GM06990 (cell line): ENCODE measurements around the gene SH3BP5L.
A peak's percentile ranks its signal among the peaks of the same experiment; 100 is the strongest.

Experiments
- DNase-seq: peaks from one replicate; pipeline ENCODE4 v3.0.0-alpha.2; 2011; ENCODE audit not compliant: insufficient read length; ENCODE audit errors: extremely low read depth
- H3K27me3 ChIP-seq: replicated peaks from 2 replicates; pipeline ENCODE4 v1.6.0; 2011; ENCODE audit warnings: low read length; ENCODE audit not compliant: control insufficient read depth, insufficient read depth
- H3K36me3 ChIP-seq: 2 replicates; pipeline ENCODE4 v1.5.1; 2011; ENCODE audit warnings: low read length; ENCODE audit not compliant: control insufficient read depth, insufficient read depth
- H3K4me3 ChIP-seq: replicated peaks from 2 replicates; pipeline ENCODE4 v1.5.1; 2011; ENCODE audit warnings: low read depth, mild to moderate bottlenecking, control low read depth, low read length
- TF ChIP-seq, protein P1 (sequence below): IDR thresholded peaks from 2 replicates; pipeline ENCODE4 v1.5.1; 2011; ENCODE audit warnings: low read length, control low read depth, mild to moderate bottlenecking, inconsistent platforms; ENCODE audit not compliant: insufficient read depth, poor library complexity, severe bottlenecking

The SH3BP5L gene

DNA sequence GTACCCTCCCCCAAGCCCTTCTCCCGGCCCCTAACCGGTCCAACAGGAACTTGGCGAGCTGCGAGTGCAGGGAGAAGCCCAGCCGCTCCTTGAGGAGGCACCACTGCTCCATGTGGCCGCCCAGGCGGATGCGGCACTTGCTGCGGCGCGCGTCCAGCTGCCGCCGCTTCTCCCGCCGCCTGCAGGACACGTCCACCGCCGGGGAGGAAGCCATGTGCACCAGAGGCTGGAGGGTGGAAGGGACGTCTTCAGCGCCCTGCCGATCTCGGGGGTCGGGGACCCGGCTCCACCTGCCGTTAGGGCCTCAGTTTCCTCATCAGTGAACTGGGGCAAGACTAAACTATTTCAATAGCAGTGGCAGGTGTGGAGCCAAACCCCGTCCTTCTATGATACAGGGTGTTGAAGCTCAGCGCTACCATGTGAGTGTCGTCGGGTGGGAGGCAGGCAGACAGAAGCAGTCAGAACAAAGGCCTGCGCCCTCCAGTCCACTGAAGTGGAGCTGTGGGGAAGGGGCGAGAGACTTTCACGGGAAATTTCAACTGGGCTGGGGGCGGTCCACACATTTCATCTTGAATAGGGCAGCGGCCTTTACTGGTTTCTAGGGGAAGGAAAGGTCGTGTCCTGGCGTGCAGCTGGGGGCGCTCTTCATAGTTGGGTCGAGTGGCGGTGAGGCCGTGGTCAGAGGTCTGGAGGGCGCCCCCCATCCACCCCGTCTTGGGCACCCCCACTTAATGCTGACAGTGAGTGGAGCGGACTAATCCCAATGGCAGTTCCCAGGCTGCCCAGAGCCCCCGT, 32.6 kb upstream of the SH3BP5L start:
- H3K4me3 ChIP-seq: peak overlapping the region; percentile 86
- H3K27me3 ChIP-seq: no peaks in the 10 kb centered on the region
- H3K36me3 ChIP-seq: peaks cover 17% of the 10 kb centered on the region
- TF ChIP-seq, protein P1, sequence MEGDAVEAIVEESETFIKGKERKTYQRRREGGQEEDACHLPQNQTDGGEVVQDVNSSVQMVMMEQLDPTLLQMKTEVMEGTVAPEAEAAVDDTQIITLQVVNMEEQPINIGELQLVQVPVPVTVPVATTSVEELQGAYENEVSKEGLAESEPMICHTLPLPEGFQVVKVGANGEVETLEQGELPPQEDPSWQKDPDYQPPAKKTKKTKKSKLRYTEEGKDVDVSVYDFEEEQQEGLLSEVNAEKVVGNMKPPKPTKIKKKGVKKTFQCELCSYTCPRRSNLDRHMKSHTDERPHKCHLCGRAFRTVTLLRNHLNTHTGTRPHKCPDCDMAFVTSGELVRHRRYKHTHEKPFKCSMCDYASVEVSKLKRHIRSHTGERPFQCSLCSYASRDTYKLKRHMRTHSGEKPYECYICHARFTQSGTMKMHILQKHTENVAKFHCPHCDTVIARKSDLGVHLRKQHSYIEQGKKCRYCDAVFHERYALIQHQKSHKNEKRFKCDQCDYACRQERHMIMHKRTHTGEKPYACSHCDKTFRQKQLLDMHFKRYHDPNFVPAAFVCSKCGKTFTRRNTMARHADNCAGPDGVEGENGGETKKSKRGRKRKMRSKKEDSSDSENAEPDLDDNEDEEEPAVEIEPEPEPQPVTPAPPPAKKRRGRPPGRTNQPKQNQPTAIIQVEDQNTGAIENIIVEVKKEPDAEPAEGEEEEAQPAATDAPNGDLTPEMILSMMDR: peak; percentile 80
- peak; percentile 78 for DNase-seq

DNA sequence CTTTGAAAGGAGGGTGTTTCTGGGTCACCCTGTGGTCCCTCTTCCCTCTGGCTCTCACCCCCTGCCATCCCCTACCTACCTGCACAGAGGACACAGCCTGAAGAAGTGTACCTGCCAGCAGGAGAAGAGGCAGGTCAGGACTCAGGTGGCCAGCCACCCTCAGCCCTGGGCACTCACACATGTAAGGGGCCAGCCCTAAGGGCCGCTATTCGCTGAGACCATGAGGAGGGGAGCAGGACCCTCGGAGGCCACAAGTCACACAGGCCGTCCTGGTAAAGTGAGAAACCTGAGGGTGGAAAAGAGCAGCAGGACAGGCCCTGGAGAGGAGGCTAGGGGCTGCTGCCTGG, 32.0 kb upstream of the SH3BP5L start:
- H3K27me3 ChIP-seq: no peaks in the 10 kb centered on the region
- peak overlapping the region; percentile 86 for H3K4me3 ChIP-seq
- peaks cover 20% of the 10 kb centered on the region for H3K36me3 ChIP-seq
- TF ChIP-seq, protein P1: no peak
- DNase-seq: no peak

DNA sequence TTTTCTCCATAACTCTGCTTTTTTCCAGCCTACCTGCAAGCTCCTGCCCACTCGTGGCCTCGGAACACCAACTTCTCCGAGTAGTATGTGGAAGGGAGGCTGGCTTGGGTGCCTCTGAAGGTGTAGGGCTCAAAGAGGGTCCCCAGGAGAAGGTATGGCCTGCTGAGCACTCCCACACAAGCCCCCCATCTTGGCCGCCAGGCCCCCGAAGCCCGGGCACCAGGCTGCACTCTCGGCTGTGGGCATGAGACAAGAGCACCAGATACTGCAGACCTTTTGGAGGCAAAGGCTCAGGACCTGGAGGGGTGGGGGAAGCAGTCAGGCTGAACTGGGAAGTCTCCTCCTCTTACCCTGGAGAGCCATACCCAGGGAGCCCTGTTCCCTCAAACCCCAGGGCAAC, 31.5 kb upstream of the SH3BP5L start:
- TF ChIP-seq, protein P1: no peak
- no peak for DNase-seq
- Histone ChIP-seq H3K36me3 (peaks cover 20% of the 10 kb centered on the region), H3K27me3 (no peaks in the 10 kb centered on the region), H3K4me3 (peak overlapping the region; percentile 86)

DNA sequence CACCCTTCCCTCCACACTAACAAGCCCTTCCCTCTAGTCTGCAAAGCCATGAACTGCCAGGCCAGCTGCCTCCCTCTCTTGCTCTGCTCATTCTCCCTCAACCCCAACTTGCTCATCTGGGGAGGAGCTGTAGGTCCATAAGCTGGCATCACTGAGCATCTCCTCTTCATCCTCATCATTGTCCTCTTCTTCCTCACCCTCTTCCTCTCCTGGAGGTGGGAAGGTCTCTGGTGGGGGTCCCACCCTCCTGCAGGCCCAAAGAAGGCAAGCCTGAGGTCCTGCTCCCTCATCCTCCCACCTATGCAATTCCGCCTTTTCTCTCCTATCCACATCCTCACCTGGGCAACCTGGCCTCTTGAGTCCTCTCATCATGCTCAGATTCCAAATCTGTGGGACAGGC, 30.5 kb upstream of the SH3BP5L start:
- no peak overlapping the region for H3K4me3 ChIP-seq
- TF ChIP-seq, protein P1: no peak
- no peak for DNase-seq
- no peaks in the 10 kb centered on the region for H3K27me3 ChIP-seq
- peaks cover 25% of the 10 kb centered on the region for H3K36me3 ChIP-seq

DNA sequence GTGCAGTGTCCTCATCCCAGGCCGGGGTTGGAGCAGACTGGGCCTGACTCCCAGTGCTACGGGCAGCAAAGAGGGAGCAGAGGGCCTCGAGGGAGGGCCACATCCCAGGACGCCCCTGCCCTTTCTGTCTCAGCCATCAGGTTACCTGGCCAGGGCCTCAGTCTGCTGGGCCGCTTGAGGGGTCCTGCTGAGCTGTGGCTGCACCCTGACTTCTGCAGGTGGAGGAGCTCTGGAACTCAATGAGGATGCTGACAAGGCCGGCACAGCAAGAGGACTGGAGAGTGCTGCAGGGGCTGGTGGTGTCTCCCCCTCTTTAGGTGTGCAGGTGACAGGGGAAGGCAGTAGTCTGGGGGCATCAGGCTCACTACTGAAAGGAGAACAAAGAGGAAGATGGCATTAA, 29.9 kb upstream of the SH3BP5L start:
- H3K27me3 ChIP-seq: no peaks in the 10 kb centered on the region
- TF ChIP-seq, protein P1: no peak
- H3K4me3 ChIP-seq: no peak overlapping the region
- no peak for DNase-seq
- H3K36me3 ChIP-seq: peaks cover 30% of the 10 kb centered on the region
